Esophagus squamous epithelium (tissue), 5 donors: Measurements from ENCODE around the gene NCAPH2. TPM values are rescaled to one million over a fixed set of nuclear protein-coding genes. Genes with fewer than 3 reads are reported as not detected.

Experiments used
- DNase-seq: peaks from one replicate; lab custom pipeline; 2025; lab: John Stamatoyannopoulos, UW
- H3K27ac ChIP-seq, 4 donors: fragments of 200-600 bp; sonication (generic); one replicate each; pipeline ENCODE4 v1.5.1; 2016 to 2019; ENCODE audit warnings: mild to moderate bottlenecking in 1 of 4
- H3K27me3 ChIP-seq, 4 donors: fragments of 200-600 bp; sonication (generic); 1 replicate in 3 of 4; 2 replicates in 1 of 4; pipeline versions ENCODE4 v1.5.1 to v1.6.0; 2017 to 2021; ENCODE audit warnings: antibody characterized with exemption in 1 of 4
- H3K36me3 ChIP-seq, 3 donors: fragments of 200-600 bp; sonication (generic); one replicate each; pipeline ENCODE4 v1.5.1; 2016 to 2019
- H3K4me1 ChIP-seq, 3 donors: fragments of 200-600 bp; sonication (generic); one replicate each; pipeline ENCODE4 v1.5.1; 2017 to 2019
- H3K4me3 ChIP-seq, 4 donors: fragments of 200-600 bp; sonication (generic); 1 replicate in 3 of 4; 2 replicates in 1 of 4; pipeline ENCODE4 v1.5.1; 2016 to 2019; ENCODE audit warnings: mild to moderate bottlenecking in 2 of 4, moderate library complexity in 1 of 4
- H3K9me3 ChIP-seq, 3 donors: fragments of 200-600 bp; sonication (generic); one replicate each; pipeline ENCODE4 v1.5.1; 2016 to 2019
- POLR2A ChIP-seq, 4 donors: fragments of 450-650 bp; IDR thresholded peaks; one replicate each; pipeline ENCODE4 v1.6.1; 2017; ENCODE audit warnings: antibody characterized with exemption in 4 of 4, mild to moderate bottlenecking in 4 of 4, moderate library complexity in 3 of 4
- WGBS, 2 donors: methylation state at CpG; one replicate each; pipeline ENCODE4 v1.1.5; 2018; 5-methylcytosine and 5-hydroxymethylcytosine counted together
- intact Hi-C: fragments of 100-400 bp; cut with DNase I; formaldehyde crosslinking; loops from one replicate; pipeline ENCODE4 v1.15.0; 2022
- total RNA-seq, 4 donors: library from RNA; depleted of rRNA; stranded (reverse); fragments of >200 nt; gene quantifications; one replicate each; pipeline ENCODE4 v1.1.0, GENCODE V29; 2016
- TF ChIP-seq, protein P1 (sequence below), 6 experiments: fragments of 450-650 bp in 4 of 6; fragments of 200-600 bp in 2 of 6; sonication (generic) in 2 of 6; IDR thresholded peaks; one replicate each; pipeline ENCODE4 v1.5.1; 2016 to 2019; ENCODE audit warnings: antibody characterized with exemption in 6 of 6, mild to moderate bottlenecking in 4 of 6, moderate library complexity in 4 of 6
- donor health status: DM: yes; HTN: yes; CAD: no.

NCAPH2 gene
- total RNA-seq, 4 donors from 2014 or later, result 30.2 to 42.6 (median 38.5) TPM

DNA sequence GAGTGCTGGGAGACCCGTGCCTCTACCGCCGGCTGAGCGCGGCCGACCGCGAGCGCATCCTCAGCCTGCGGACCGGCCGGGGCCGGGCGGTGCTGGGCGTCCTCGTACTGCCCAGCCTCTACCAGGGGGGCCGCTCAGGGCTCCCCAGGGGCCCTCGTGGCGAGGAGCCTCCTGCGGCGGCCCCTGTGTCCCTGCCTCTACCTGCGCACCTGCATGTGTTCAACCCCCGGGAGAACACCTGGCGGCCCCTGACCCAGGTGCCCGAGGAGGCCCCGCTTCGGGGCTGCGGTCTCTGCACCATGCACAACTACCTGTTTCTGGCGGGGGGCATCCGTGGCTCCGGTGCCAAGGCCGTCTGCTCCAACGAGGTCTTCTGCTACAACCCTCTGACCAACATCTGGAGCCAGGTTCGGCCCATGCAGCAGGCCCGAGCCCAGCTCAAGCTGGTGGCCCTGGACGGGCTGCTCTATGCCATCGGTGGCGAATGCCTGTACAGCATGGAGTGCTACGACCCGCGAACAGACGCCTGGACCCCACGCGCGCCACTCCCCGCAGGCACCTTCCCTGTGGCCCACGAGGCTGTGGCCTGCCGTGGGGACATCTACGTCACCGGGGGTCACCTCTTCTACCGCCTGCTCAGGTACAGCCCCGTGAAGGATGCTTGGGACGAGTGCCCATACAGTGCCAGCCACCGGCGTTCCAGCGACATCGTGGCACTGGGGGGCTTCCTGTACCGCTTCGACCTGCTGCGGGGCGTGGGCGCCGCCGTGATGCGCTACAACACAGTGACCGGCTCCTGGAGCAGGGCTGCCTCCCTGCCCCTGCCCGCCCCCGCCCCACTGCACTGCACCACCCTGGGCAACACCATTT, 41.1 kb downstream of the NCAPH2 start:
- TF ChIP-seq POLR2A (IDR thresholded peaks at IDR 0.05), result no peak
- TF ChIP-seq, protein P1, sequence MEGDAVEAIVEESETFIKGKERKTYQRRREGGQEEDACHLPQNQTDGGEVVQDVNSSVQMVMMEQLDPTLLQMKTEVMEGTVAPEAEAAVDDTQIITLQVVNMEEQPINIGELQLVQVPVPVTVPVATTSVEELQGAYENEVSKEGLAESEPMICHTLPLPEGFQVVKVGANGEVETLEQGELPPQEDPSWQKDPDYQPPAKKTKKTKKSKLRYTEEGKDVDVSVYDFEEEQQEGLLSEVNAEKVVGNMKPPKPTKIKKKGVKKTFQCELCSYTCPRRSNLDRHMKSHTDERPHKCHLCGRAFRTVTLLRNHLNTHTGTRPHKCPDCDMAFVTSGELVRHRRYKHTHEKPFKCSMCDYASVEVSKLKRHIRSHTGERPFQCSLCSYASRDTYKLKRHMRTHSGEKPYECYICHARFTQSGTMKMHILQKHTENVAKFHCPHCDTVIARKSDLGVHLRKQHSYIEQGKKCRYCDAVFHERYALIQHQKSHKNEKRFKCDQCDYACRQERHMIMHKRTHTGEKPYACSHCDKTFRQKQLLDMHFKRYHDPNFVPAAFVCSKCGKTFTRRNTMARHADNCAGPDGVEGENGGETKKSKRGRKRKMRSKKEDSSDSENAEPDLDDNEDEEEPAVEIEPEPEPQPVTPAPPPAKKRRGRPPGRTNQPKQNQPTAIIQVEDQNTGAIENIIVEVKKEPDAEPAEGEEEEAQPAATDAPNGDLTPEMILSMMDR (IDR thresholded peaks at IDR 0.05), result no peak
- peaks cover 0 to 69% (median 0%) of the 10 kb centered on the region in 4 donors for H3K27me3 ChIP-seq
- intact Hi-C loops, result no loop called here
- H3K27ac ChIP-seq, result peak overlapping the region in 3 of 4 donors; percentile 18 to 50 (median 49)
- 85% methylated on average over 23 of the region's 68 CpGs; no CpG with 5 or more reads in 1 of the 2 donors for WGBS, 2 donors
- H3K4me1 ChIP-seq, result peaks cover 14 to 52% (median 20%) of the 10 kb centered on the region in 3 donors
- no peaks in the 10 kb centered on the region for H3K9me3 ChIP-seq
- H3K4me3 ChIP-seq, result peak overlapping the region; percentile 5 to 59 (median 30)
- DNase-seq, result no peak
- H3K36me3 ChIP-seq, result no peaks in the 10 kb centered on the region

DNA sequence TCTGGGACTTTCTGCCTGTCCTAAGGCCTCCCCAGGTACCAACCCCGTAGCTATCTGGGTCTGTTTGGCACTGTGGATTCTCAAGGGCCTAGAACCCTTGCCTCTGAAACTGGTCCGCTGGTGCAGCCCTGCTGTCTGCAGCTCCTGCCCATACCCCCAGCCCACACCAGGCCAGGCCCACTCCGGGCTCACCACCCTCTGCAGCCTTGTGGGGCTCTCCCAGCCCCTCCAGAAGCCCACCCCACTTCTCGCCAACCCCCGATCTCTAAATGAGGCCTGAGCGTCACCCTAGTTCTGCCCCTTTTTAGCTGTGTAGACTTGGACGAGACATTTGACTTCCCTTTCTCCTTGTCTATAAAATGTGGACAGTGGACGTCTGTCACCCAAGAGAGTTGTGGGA, 42.4 kb downstream of the NCAPH2 start:
- no peak for DNase-seq
- 68 to 84% methylated on average over 3 to 5 of the region's 8 CpGs for WGBS, 2 donors
- intact Hi-C loops, result no loop called here
- Histone ChIP-seq H3K4me1 (peaks cover 3 to 40% (median 7%) of the 10 kb centered on the region in 3 donors), H3K4me3 (no peak overlapping the region), H3K27me3 (peaks cover 0 to 59% (median 0%) of the 10 kb centered on the region in 4 donors), H3K27ac (no peak overlapping the region), H3K36me3 (no peaks in the 10 kb centered on the region), H3K9me3 (no peaks in the 10 kb centered on the region)
- TF ChIP-seq, protein P1 (IDR thresholded peaks at IDR 0.05), result no peak
- no peak for TF ChIP-seq POLR2A (IDR thresholded peaks at IDR 0.05)

DNA sequence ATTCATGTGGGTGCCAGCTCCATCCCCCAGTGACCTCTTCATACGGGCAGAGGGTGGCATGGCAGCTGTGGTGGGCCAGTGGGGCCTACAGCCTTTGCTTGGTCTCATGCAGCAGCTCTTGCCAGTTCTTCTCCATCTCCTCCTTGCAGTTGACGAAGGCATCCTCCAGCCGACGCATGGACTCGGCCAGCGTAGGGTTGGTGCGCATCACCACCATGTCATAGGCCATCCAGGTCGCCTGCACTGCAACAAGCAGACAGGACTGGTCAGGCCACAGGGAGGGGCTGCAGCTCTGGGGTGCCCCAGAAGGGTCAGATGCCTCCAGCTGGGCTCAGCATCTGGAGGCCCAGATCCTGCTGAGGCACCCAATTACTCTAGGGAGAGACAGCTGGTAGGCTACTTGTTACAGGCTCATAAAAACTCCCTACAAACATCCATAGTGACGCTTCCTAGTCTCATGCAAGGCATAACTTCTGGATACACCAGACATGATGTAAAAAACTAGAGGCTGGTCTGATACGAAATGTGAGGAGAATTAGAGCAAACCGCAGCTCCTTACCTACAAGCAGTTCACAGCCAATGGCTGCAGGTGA, 43.2 kb downstream of the NCAPH2 start:
- WGBS, 2 donors, result 87 to 89% methylated on average over 5 of the region's 11 CpGs
- intact Hi-C loops, result no loop called here
- DNase-seq, result no peak
- Histone ChIP-seq H3K36me3 (no peaks in the 10 kb centered on the region), H3K27me3 (peaks cover 0 to 50% (median 0%) of the 10 kb centered on the region in 4 donors), H3K27ac (no peak overlapping the region), H3K9me3 (no peaks in the 10 kb centered on the region), H3K4me1 (peaks cover 0 to 31% (median 0%) of the 10 kb centered on the region in 3 donors), H3K4me3 (no peak overlapping the region)
- TF ChIP-seq POLR2A (IDR thresholded peaks at IDR 0.05), result no peak
- TF ChIP-seq, protein P1 (IDR thresholded peaks at IDR 0.05), result no peak

DNA sequence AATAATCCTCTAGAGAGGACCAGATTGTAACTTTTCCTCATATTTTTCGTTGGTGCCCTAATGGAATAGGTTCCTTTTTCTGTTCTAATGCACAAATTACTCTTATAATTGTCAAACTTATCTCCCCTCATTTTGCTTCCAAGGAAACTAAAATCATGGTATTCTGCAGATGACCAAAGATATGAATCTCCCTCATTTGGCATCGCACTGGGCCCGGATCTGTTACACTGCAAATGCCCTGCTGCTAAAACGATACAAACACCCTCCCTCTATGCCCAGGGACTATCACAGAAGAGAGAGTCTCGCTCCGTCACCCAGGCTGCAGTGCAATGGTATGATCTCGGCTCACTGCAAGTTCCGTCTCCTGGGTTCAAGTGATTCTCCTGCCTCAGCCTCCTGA, 45.3 kb downstream of the NCAPH2 start:
- Histone ChIP-seq H3K9me3 (no peaks in the 10 kb centered on the region), H3K27ac (no peak overlapping the region), H3K4me1 (peaks cover 0 to 12% (median 0%) of the 10 kb centered on the region in 3 donors), H3K27me3 (peaks cover 0 to 30% (median 0%) of the 10 kb centered on the region in 4 donors), H3K36me3 (no peaks in the 10 kb centered on the region), H3K4me3 (no peak overlapping the region)
- TF ChIP-seq POLR2A (IDR thresholded peaks at IDR 0.05), result no peak
- TF ChIP-seq, protein P1 (IDR thresholded peaks at IDR 0.05), result no peak
- WGBS, 2 donors, result 77 to 90% methylated on average over 8 of the region's 8 CpGs
- no peak for DNase-seq
- intact Hi-C loops, result no loop called here

DNA sequence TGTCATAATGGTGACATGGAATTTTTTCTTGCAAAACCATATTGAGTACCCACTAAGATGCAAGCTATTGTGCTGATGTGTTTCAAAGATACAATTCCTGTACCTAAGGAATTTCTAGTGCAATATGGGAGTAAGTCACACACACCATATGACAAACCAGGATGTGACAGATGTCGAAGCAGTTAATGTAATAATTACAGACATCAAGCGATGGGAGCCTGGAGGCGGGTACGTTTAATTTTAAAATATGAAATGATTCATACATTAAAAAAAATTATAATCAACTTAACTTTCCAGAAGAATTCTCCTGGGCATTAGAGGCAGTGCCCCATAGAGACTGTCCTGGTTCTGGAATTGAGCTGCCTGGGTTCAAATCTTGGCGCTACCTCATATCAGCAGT, 48.7 kb downstream of the NCAPH2 start:
- no peaks in the 10 kb centered on the region for H3K36me3 ChIP-seq
- H3K27me3 ChIP-seq, result peaks cover 0 to 1% (median 0%) of the 10 kb centered on the region in 4 donors
- H3K4me3 ChIP-seq, result no peak overlapping the region
- TF ChIP-seq, protein P1 (IDR thresholded peaks at IDR 0.05), result no peak
- TF ChIP-seq POLR2A (IDR thresholded peaks at IDR 0.05), result no peak
- 78 to 82% methylated on average over 5 of the region's 5 CpGs for WGBS, 2 donors
- DNase-seq, result no peak
- no peak overlapping the region for H3K27ac ChIP-seq
- H3K4me1 ChIP-seq, result peaks cover 0 to 9% (median 6%) of the 10 kb centered on the region in 3 donors
- intact Hi-C loops, result no loop called here
- H3K9me3 ChIP-seq, result no peaks in the 10 kb centered on the region
